Common myeloid progenitor, CD34-positive (primary cell): ENCODE results near the gene CFAP58.

Experiments
- CTCF ChIA-PET: fragments of 350-600 bp; sonication (Branson Sonifier 250); formaldehyde crosslinking; loops from one replicate; lab custom pipeline; 2021; ENCODE audit warnings: antibody characterized with exemption; lab: Charles Lee
- POLR2A ChIA-PET: fragments of 350-600 bp; sonication (Branson Sonifier 250); formaldehyde crosslinking; loops from one replicate; lab custom pipeline; 2021; ENCODE audit warnings: antibody characterized with exemption; lab: Charles Lee
- DNase-seq, 3 donors: peaks; one replicate each; pipeline versions ENCODE4 v3.0.0 to v3.0.0-alpha.2; 2013
- H3K27ac ChIP-seq, 2 experiments: 1 replicate in 1 of 2; 2 replicates in 1 of 2; pipeline ENCODE4 v1.7.0; 2013; ENCODE audit warnings: inconsistent platforms in 2 of 2, low read length in 2 of 2, mild to moderate bottlenecking in 2 of 2, low read depth in 1 of 2, moderate library complexity in 1 of 2; ENCODE audit not compliant: severe bottlenecking in 2 of 2, insufficient read depth in 1 of 2, poor library complexity in 1 of 2
- H3K27me3 ChIP-seq, 5 experiments: replicated peaks in 2 of 5; 1 replicate in 3 of 5; 2 replicates in 2 of 5; pipeline versions ENCODE4 v1.6.1 to v1.7.0; 2013; ENCODE audit warnings: low read length in 4 of 5, mild to moderate bottlenecking in 2 of 5, moderate library complexity in 2 of 5, inconsistent platforms in 1 of 5; ENCODE audit not compliant: insufficient read depth in 5 of 5, control insufficient read depth in 4 of 5
- H3K36me3 ChIP-seq, 4 experiments: 1 replicate in 2 of 4; 2 replicates in 2 of 4; pipeline versions ENCODE4 v1.6.1 to v1.7.0; 2013; ENCODE audit warnings: low read length in 3 of 4, control low read depth in 1 of 4, mild to moderate bottlenecking in 1 of 4; ENCODE audit not compliant: control insufficient read depth in 4 of 4, insufficient read depth in 4 of 4
- H3K4me1 ChIP-seq, 4 experiments: 1 replicate in 3 of 4; 2 replicates in 1 of 4; pipeline versions ENCODE4 v1.6.1 to v1.7.1; 2013; ENCODE audit warnings: low read length in 3 of 4, mild to moderate bottlenecking in 3 of 4, control low read depth in 1 of 4, inconsistent platforms in 1 of 4, moderate library complexity in 1 of 4; ENCODE audit not compliant: control insufficient read depth in 4 of 4, insufficient read depth in 4 of 4; ENCODE audit errors: control extremely low read depth in 1 of 4
- H3K4me3 ChIP-seq, 7 experiments: 1 replicate in 4 of 7; 2 replicates in 3 of 7; pipeline versions ENCODE4 v1.5.1 to v1.7.0; 2013; ENCODE audit warnings: mild to moderate bottlenecking in 7 of 7, low read length in 6 of 7, moderate library complexity in 6 of 7, inconsistent platforms in 2 of 7, low read depth in 2 of 7, control low read depth in 1 of 7; ENCODE audit not compliant: insufficient read depth in 4 of 7, control insufficient read depth in 1 of 7; ENCODE audit errors: extremely low read depth in 1 of 7
- H3K9me3 ChIP-seq, 5 experiments: 1 replicate in 4 of 5; 2 replicates in 1 of 5; pipeline versions ENCODE4 v1.6.1 to v1.7.1; 2013; ENCODE audit warnings: low read length in 4 of 5, mild to moderate bottlenecking in 2 of 5, inconsistent platforms in 1 of 5, low read depth in 1 of 5, moderate library complexity in 1 of 5; ENCODE audit not compliant: control insufficient read depth in 4 of 5, insufficient read depth in 2 of 5; ENCODE audit errors: control extremely low read depth in 1 of 5
- WGBS: methylation state at CpG from one replicate; pipeline ENCODE4 v1.1.5; 2013; ENCODE audit not compliant: insufficient coverage; 5-methylcytosine and 5-hydroxymethylcytosine counted together

The CFAP58 gene

DNA sequence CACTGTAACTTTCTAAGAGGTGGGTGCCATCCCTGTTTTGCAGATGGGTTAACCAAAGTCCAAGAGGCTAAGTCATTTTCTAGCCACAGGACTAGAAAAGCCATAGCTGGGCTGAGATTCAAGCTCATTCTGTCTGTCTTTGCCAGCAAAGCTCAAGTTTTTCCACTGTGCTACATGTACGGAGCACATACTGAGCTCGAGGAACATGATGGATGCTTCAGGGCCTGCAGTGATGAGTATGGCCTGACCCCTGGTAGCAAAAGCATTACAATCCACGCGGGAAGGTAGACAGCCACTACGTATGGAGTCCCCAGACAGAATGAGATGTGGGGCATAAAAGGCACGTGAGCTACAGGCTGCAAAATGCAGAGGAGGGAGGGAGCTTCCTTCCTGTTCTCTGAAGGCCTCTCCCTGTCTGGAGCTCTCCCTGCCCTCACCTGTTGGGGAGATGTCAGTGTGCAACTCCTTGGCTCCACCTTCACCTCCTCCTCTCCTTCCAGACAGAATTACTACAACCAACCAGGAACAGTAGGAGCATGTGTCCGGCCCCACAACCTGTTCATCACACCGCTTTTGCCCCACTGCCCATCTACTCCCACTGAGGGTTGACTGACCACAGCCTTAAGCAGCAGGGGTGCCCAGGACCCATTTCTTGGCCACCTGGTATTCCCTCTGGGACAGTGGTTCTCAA lies 31.8 kb upstream of the CFAP58 start:
- Histone ChIP-seq H3K4me3 (no peak overlapping the region), H3K9me3 (no peaks in the 10 kb centered on the region), H3K36me3 (peaks cover 0 to 22% (median 3%) of the 10 kb centered on the region in 4 experiments), H3K27me3 (no peaks in the 10 kb centered on the region), H3K4me1 (peaks cover 14 to 82% (median 73%) of the 10 kb centered on the region in 4 experiments), H3K27ac (no peak overlapping the region)
- WGBS = 69% methylated on average over 8 of the region's 8 CpGs
- ChIA-PET CTCF (interaction anchor here (1.0 to 2.1 kb wide), 12 partner anchors 8 to 48 kb away, joined by 3 to 12 read pairs (median 6); partner anchors contain the start of gene ITPRIP), POLR2A (interaction anchor here (0.7 kb wide), 1 partner anchor 8 kb away, joined by 3 read pairs; no protein-coding TSS in a partner anchor)
- DNase-seq = no peak

DNA sequence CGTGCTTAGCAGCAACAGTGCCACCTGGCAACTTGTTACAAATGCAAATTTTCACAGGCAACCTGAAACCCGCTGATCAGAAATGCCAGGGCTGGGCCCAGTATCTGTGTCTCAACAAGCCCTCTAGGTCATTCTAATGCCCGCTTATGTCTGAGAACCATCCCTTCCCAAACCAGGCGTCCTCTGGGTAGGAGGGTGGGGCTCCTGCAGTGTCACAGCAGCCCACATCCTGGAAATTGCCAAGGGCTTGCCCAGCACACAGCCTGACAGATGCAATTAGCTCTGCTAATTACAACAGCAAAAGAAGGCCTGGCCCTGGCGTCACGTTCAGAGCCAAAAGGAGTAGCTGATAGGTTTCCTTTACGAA lies 31.2 kb upstream of the CFAP58 start:
- WGBS = 77% methylated on average over 7 of the region's 7 CpGs
- H3K36me3 ChIP-seq = peaks cover 0 to 20% (median 3%) of the 10 kb centered on the region in 4 experiments
- ChIA-PET POLR2A (interaction anchor here (0.7 kb wide), 1 partner anchor 8 kb away, joined by 3 read pairs; no protein-coding TSS in a partner anchor), CTCF (interaction anchor here (1.0 to 1.8 kb wide), 8 partner anchors 8 to 31 kb away, joined by 3 to 12 read pairs (median 6); partner anchors contain the start of gene ITPRIP)
- H3K4me3 ChIP-seq = no peak overlapping the region
- peaks cover 14 to 88% (median 78%) of the 10 kb centered on the region in 4 experiments for H3K4me1 ChIP-seq
- no peaks in the 10 kb centered on the region for H3K9me3 ChIP-seq
- H3K27me3 ChIP-seq = no peaks in the 10 kb centered on the region
- DNase-seq = no peak
- no peak overlapping the region for H3K27ac ChIP-seq

DNA sequence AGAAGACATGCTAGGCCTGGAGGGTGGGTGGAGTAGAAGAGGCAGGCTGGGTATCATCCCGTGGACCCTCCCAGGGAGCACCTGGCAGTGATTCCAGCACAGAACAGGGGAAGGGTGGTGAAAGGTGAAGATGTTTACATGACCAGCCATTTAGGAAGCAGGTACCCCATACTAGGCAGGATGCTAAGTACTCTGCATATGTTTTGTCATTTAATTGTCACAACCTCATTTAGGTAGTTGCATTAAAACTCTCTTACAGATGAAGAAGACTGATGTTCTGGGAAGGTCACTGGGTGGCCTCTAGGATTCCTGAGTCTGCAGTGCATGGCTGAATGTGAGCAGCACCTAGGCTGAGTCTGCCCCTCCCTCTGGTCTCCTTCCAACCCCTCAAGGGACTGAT lies 30.5 kb upstream of the CFAP58 start:
- ChIA-PET CTCF (interaction anchor here (1.0 to 1.6 kb wide), 5 partner anchors 9 to 28 kb away, joined by 3 to 8 read pairs (median 4); no protein-coding TSS in a partner anchor), POLR2A (no interaction called here)
- WGBS = 100% methylated on average over 1 of the region's 1 CpG
- no peaks in the 10 kb centered on the region for H3K9me3 ChIP-seq
- no peaks in the 10 kb centered on the region for H3K27me3 ChIP-seq
- H3K27ac ChIP-seq = no peak overlapping the region
- peaks cover 15 to 94% (median 85%) of the 10 kb centered on the region in 4 experiments for H3K4me1 ChIP-seq
- H3K4me3 ChIP-seq = no peak overlapping the region
- DNase-seq = no peak
- H3K36me3 ChIP-seq = peaks cover 0 to 14% (median 0%) of the 10 kb centered on the region in 4 experiments

DNA sequence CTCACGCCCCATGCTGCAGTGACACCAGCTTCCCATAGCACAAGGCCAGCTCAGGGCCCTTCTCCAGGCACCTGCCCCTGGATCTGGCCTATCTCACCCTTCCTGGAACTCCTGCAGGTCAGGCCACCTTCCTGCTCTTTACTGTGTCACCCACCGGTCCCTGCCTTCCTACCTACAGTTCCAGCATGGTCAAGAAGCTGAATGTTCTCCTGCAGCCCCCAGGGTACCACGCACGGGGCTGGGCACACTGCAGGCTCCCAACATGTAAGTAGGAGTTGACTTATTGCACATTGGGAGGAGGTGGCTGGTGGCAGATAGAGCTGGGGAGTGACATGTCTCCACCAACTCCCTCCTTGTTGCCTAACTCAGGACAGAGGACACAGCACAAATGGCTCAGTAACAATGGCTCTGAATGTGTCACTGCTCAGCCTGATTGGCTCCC lies 29.9 kb upstream of the CFAP58 start:
- ChIA-PET CTCF (interaction anchor here (1.0 to 1.4 kb wide), 3 partner anchors 18 to 30 kb away, joined by 3 to 5 read pairs (median 3); no protein-coding TSS in a partner anchor), POLR2A (no interaction called here)
- peak overlapping the region in 3 of 7 experiments; percentile 18 to 57 (median 45) for H3K4me3 ChIP-seq
- peaks cover 0 to 8% (median 0%) of the 10 kb centered on the region in 4 experiments for H3K36me3 ChIP-seq
- DNase-seq = no peak
- H3K9me3 ChIP-seq = no peaks in the 10 kb centered on the region
- no peaks in the 10 kb centered on the region for H3K27me3 ChIP-seq
- no peak overlapping the region for H3K27ac ChIP-seq
- 100% methylated on average over 2 of the region's 4 CpGs for WGBS
- H3K4me1 ChIP-seq = peaks cover 15 to 99% (median 90%) of the 10 kb centered on the region in 4 experiments

DNA sequence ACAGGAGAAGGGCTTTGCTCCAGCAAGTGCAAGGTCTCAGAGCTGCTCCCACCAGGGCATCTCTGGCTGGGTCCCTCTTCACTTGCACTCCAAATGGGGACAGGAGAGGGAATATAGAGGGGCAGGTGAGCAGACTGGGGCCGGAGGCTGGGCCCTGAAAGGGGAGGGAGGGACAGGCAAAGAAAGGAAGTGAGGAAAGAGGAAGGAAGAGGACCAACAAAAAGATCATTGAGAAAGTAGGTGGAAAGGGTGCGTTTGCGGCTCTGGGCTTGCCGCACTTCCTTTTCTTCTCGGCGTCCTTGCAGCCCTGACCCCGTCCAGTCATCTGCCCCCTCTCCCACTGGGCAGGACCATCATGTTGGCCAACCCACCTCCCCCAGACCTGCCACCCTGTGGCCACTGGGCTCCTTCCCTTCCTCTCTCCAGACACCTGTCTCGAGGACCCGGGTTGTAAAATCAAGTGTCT lies 29.4 kb upstream of the CFAP58 start:
- Histone ChIP-seq H3K9me3 (no peaks in the 10 kb centered on the region), H3K4me3 (peak overlapping the region in 5 of 7 experiments; percentile 2 to 57 (median 36)), H3K36me3 (peaks cover 0 to 8% (median 0%) of the 10 kb centered on the region in 4 experiments), H3K27me3 (no peaks in the 10 kb centered on the region), H3K27ac (no peak overlapping the region), H3K4me1 (peaks cover 17 to 99% (median 92%) of the 10 kb centered on the region in 4 experiments)
- ChIA-PET CTCF (interaction anchor here (0.9 to 1.4 kb wide), 4 partner anchors 12 to 31 kb away, joined by 3 to 5 read pairs (median 3); no protein-coding TSS in a partner anchor), POLR2A (no interaction called here)
- DNase-seq = peak in 2 of 3 donors; percentile 58 to 73
- 17% methylated on average over 9 of the region's 9 CpGs for WGBS

DNA sequence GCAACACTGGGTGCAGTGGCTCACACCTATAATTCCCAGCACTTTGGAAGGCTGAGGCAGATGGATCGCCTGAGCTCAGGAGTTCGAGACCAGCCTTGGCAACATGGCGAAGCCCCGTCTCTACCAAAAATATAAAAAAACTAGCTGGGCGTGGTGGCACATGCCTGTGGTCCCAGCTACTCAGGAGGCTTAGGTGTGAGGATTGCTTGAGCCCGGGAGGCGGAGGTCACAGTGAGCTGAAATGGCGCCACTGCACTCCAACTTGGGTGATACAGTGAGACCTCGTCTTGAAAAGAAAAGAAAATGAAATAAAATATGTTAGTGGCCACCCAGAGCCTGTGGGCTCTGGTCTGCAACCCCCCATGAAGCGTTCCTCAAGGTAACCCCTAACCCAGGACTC lies 28.7 kb upstream of the CFAP58 start:
- Histone ChIP-seq H3K27me3 (no peaks in the 10 kb centered on the region), H3K9me3 (no peaks in the 10 kb centered on the region), H3K4me3 (peak overlapping the region in 1 of 7 experiments; percentile 62), H3K4me1 (peaks cover 24 to 99% (median 93%) of the 10 kb centered on the region in 4 experiments), H3K36me3 (peaks cover 0 to 8% (median 0%) of the 10 kb centered on the region in 4 experiments), H3K27ac (no peak overlapping the region)
- ChIA-PET POLR2A (no interaction called here), CTCF (interaction anchor here (0.9 to 1.1 kb wide), 2 partner anchors 13 to 26 kb away, joined by 3 read pairs; no protein-coding TSS in a partner anchor)
- WGBS = 94% methylated on average over 7 of the region's 10 CpGs
- DNase-seq = no peak
